Stimulated activated CD8-positive, alpha-beta memory T cell treated with anti-CD3 and anti-CD28 coated beads, Interleukin-12 subunit alpha, Interleukin-12 subunit beta, amount 100 ng/mL, for 4 hours (primary cell): ENCODE results near the gene DNTT.
"Not testable (repeated sequence)": the region's sequence is repeated elsewhere in the genome, so short reads cannot be mapped to it uniquely, and the experiment has no call there.

Source experiments
- DNase-seq: peaks from one replicate; pipeline ENCODE4 v3.0.0-alpha.2; 2020; ENCODE audit warnings: low read depth

The DNTT gene

DNA sequence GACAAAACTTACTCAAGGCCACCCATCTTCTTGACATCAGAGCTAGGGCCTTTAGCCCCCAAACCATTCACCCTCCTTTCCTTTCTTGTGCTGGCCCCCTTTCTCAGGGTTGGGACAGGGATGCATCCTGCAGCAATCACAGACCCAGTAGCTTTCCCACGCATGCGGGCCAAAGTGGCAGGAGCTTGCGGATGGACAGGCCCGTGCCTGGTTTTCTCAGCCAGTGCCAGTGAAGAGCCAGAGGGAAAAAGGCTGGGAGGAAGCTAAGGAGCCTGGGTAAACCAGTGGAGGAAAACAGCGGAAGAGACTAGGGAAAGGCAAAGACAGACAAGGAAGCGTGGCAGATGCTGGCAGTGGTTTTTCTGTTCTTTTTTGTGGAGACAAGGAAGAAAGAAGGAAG lies 27.8 kb upstream of the DNTT start:
- DNase-seq, result no peak

GRCh38 chr10:96276831-96277230 lies 27.4 kb upstream of the DNTT start:
- DNase-seq, result no peak

GRCh38 chr10:96279191-96279641 lies 25.0 kb upstream of the DNTT start:
- DNase-seq, result no peak

GRCh38 chr10:96280859-96281258 lies 23.4 kb upstream of the DNTT start:
- no peak for DNase-seq

DNA sequence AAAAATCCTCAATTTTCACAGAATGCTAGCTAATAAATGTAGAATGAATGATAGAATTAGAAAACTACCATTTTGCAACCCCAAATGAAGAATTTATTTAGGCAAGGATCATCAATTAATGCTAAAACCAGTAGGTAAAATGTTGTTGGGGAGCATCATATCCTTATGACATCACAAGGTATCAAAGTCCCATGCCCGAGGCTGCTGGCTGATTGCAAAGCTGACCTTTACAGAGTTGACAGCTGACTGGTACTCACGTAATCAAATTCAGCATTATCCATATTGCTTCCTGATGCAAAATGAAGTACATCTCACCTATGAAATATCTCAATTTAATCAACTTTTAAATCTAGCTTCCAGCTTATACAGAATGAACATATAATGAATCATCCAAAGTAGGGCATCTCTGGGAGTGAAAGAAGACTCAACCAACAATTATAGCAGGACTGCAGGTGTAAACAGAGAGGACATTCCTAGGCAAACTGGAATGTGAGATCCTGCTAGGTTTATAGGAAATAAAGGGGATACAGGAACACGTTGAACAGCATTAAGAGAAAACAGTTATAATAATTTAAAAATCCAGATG lies 22.7 kb upstream of the DNTT start:
- no peak for DNase-seq

GRCh38 chr10:96283351-96283750 lies 20.9 kb upstream of the DNTT start:
- DNase-seq, result no peak

DNA sequence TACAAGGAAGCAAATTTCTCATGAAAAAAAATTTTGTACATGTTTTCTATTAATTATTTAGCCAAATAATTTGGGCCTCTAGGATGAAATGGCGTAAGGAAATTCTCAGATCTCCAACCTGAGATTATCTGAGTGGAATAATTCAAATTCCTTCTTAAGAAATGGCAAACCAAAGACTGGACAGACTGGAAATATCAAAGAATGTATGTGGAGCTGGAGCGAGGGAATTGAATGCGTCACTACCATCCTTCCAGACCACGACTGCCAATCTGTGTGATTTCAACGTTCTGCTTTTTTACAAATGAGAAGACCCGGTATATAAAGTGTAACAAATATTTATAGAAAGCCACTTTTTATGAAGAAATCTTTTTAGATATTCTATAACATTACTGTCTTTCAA lies 20.5 kb upstream of the DNTT start:
- DNase-seq, result no peak

DNA sequence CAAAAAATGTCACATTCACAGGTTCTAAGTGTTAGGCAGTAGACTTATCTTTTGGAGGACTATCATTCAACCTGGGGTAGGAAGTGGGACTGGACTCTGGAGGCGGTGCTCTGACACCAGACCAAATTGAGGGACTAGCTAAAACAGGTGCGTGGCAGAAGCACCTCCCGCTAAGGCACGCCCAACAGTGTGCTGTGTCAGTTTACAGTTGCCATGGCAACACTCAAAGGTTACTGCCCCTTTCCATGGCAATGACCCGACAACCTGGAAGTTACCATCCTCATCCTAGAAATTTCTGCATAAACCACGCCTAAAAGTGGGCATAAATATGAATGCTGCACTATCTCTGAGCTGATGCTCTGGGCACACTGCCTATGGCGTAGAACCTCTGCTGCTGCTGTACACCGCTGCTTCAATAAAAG lies 18.9 kb upstream of the DNTT start:
- no peak for DNase-seq

DNA sequence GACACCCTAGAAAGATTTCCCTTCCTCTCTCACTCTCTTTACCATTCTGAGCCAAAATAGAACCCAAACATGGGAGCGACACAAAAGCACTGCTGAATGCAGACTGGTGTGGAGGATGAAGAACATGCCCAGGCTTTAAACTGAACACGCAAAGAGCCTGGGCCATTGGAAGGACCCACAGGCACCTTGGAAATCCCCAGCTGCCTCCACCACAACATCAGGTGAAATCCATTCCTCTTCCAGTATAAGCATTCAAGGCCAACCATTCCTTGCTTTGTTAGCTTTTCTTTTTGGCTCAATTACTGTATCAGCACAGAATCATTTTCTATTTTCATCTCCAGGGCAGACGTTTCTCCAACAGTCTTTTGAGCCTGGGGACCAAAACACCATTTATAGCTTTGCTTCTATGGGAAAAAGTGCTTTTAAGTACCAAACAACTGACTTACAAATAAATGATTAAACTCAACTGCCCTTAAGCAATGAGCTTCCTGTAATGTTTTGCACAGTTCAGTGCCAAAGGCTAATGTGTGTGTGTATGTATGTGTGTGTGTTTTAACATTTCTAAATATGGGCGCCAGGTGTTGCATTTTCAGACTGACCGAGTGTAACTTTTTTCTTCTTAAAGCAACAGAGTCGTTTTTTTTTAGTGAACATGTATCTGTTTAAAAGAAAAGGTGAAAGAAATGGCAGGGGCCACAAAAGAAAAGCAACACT lies 16.7 kb upstream of the DNTT start:
- DNase-seq, result no peak

DNA sequence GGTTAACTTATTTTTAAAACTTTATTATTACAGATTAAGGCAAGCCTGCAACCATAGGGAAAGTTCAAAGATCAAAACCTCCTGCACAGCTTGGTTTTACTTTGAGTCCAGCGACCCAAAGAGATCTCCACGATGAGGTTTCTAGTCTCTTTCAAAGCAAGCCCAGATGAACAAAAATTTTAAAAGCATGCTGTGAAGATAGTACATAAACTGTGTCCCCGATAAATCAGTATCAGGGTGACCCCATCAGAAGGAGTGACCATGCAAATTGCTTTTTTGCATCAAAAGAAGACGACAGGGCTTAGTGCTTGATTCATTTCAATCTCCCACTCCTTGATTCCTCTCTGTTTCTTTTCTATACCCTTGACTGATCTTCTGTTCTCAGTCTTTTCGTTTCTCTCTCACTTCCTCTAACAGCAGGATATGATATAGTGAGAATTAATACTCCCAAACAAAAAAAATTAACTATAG lies 16.0 kb upstream of the DNTT start:
- no peak for DNase-seq

GRCh38 chr10:96289218-96289910 lies 14.9 kb upstream of the DNTT start:
- no peak for DNase-seq

DNA sequence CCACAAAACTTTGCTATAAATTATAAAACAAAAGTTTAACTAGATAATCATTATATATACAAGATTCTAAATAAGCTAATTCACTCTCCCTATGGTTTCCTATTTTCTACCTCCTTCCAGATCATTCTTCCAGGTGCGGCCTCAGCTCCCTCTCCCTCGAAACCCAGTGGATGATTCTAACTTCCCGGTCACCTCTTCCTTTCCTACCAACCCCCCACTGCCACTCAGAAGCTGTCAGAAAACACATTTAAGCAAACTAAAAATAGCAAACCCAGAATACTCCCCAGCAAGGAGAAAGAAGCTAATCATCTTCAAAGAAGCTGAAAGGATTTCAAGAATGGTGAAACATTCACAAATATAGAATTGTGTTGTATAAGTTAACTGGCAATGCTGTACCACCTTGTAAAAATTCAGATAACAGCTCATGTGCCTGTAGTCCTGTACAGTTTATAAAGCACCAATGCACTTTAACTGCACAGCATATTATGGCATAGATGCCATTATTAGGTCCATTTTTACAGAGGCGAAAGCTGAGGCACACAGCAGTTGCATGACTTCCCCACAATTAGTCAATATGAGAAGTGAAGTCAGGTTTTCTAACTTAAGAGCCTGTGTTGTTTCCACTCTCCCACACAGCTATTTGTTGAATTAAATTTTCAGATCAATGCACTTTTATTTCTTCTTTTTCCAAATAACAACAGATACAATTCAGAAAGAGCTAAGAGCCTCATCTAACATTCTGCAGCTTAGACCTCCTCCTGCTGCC lies 13.7 kb upstream of the DNTT start:
- DNase-seq, result no peak

DNA sequence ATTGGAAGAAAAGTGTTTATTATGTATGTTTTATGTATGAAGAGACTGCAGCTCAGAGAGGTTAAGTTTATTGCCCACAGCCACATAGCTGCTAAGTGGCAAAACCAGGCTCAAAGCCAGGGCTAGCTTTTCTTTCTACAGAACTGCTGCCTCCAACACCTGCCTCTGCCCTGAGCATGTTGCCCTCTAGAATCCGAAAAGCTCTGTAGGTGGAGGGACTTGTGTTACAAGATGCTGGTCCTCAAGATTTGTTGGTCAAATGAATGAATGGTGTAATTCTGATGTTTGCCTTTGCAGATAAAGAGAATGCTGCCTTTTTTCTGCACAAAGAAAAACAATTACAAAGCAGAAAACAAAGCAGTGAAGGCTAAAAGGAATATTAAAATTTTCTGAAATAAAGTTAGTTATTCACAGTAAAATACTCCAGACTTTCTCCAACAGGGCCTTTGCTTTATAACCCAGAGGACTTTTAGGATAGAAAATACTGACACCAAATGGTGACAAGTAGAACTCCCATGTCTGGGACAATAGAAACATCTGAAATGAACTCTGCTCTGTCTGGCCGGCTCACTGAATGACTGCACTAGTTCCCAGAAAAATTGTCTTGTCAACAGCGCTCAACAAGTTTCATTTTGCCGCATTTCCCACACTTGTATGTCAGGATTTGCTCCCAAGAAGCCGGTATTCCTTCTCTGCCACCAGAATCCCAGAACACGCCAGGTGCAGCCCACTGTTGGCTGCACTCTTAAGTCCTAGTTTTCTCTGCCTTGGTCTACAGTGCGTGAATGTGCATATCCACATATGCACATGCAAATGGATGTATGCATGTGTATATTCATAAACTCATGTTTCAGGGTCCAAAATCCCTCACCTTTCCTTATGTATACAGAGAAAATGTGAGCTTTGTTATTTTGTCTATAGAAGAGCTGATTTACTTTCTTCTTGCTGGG lies 11.0 kb upstream of the DNTT start:
- DNase-seq, result no peak

- no peak for DNase-seq
These were observed 8.8 kb upstream of the DNTT start for GRCh38 chr10:96295475-96295874.

GRCh38 chr10:96297486-96297885 lies 6.7 kb upstream of the DNTT start:
- DNase-seq, result no peak

DNA sequence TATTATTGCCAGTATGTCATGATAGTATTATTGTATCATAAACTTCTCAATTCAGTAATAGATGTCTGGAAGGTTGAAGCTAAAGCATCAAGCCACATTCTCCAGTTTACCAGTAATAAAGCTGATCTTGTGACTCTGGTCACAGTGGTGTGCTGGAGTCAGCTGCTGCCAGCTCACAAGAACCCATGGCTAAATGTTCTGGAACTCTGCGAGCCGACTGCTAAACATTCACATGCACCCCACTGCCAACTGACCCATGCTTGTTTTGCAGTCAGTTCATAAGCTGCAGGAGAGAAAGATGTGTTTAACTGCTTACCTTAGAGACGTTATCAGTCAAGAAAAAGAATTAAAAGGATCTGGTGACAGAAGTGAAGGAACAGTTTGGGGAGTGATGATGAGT lies 5.9 kb upstream of the DNTT start:
- DNase-seq, result no peak

DNA sequence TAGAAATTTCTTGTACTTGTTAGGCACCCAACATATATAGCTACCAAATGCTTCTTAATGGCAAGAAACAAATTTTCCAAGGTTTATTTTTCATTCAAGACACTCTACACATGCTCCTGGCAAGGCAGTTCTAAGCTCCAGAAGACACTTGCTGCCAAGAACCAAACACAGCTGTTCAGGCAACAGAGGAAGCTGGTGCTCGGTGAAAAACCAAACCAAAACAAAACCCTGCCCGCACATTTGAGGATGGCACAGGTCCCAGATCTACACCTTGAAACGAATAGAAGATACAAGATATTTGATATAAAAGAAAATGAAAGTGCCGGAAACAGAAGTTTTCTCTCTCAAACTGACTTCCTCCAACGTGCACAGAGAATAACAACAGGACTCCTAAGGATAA lies 4.9 kb upstream of the DNTT start:
- DNase-seq, result no peak

DNA sequence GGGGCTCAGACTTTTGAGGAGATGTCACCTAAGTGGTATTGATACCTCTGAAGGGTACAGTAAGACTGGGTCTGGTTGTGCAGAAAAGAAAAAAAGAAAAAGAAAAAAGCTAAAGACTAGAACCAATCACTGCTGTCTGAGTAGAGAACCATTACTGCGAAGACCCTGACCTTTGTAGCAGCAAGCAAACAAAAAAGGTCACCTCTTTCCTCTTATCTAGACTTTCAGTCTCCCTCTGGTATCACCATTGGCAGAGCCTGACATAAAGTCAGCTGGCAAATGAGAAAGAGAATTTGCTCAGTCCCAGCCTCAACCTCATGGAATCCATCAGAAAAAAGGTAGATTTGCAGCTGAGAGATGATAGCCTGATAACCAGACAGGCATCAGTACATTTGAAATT lies 2.6 kb upstream of the DNTT start:
- DNase-seq, result no peak

- no peak for DNase-seq
These were observed 785 bp downstream of the DNTT start for GRCh38 chr10:96305019-96305418.

DNA sequence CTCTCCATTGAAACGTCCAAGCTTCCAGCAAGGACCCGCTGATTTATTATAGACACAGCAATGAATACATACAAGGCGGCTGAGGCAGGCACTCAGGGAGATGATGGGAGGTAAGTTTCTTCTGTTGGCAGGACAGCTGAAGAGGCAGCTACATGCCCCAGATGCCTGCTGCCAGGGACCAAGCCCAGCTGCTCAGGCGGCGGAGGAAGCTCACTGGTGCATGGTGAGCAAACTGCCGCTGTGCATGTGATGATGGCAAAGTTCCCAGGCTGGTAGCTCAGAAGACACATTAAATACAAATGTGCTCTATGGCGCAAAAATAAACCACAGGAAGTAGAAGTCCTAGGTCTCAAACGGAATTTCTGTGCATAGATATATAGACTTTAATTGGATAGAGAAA lies 2.3 kb downstream of the DNTT start:
- no peak for DNase-seq

DNA sequence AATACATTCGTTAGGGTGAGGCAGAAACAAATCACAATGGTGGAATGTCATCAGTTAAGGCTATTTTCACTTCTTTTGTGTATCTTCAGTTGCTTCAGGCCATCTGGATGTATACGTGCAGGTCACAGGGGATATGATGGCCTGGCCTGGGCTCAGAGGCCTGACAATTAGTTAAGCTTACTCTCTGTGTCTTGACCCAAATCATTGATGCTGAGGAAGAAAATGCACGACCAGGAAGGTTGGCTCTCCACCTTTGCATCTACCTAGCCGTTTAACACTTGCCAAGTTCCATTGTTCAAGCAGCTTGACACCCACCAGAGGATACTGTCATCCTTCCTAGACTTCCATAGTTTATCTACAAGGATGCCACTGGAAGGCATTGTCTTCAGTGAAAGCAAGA lies 4.6 kb downstream of the DNTT start:
- not testable (repeated sequence) for DNase-seq
